ENCODE data around the gene PRDM1. TPM values are rescaled to one million over a fixed set of nuclear protein-coding genes. Genes with fewer than 3 reads are reported as not detected.

Gene PRDM1
- total and polyA plus RNA-seq, 2 donors (not counting 1 experiment from before 2014, with no cell fraction given): 6.9 to 9.6 TPM

DNA sequence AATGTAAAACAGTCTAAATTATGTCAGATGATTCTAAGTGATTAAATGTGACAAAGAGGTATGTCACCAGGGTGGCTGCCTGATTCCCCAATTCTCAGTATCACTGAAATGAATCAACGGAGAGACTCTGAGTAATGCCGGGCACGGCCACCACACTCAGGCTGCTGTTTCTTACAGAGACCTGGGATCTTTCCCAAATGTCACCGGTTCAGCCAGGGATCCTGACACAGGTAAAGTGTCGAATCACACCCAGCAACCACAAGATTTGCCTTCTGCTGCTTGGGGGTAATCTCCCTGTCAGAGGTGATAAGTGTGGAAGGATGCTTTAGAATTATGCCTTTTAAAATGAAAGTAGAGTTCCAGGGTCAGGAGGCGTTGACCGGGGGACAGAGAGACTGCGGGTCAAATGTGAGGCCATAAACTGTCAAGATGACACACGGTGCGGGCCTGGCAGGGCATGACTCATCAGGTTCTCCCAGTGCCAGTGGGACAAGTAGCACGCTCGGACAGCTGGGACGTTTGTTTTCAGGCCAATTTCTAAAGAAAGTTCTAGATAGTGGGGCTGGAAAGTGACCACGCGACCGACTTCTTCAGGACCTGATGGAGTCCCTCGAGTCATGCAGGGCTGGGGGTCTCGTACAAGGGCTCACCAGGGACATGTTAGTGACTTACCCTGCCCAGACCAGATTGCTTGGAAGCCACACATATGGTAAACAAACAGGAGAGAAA is 48.9 kb downstream of the PRDM1 start:
- Histone ChIP-seq H3K9me3 (ENCODE audit: control extremely low read depth in 1 of 3, control insufficient read depth in 2 of 3, insufficient read depth in 1 of 3, low read length in 2 of 3) (no peaks in the 10 kb centered on the region), H2AFZ (ENCODE audit: insufficient read depth, low read depth, low read length, poor library complexity, severe bottlenecking) (no peak overlapping the region), H3K4me1 (ENCODE audit: control insufficient read depth in 2 of 2, insufficient read depth in 2 of 2, low read length in 2 of 2) (no peaks in the 10 kb centered on the region), H3K27me3 (replicated peaks in 1 of 4; ENCODE audit: control extremely low read depth in 1 of 4, control insufficient read depth in 3 of 4, insufficient read depth in 4 of 4, low read length in 3 of 4) (no peaks in the 10 kb centered on the region), H4K20me1 (ENCODE audit: control insufficient read depth, insufficient read depth, low read length, poor library complexity, severe bottlenecking) (no peaks in the 10 kb centered on the region), H3K9ac (ENCODE audit: low read length) (no peak overlapping the region), H3K36me3 (replicated peaks in 1 of 2; ENCODE audit: control extremely low read depth in 1 of 2, control insufficient read depth in 1 of 2, extremely low read depth in 1 of 2, insufficient read depth in 2 of 2, low read length in 1 of 2) (no peaks in the 10 kb centered on the region), H3K4me2 (replicated peaks; ENCODE audit: low read depth, low read length, poor library complexity, severe bottlenecking) (no peak overlapping the region), H3K79me2 (ENCODE audit: control insufficient read depth, insufficient read depth, low read length) (no peaks in the 10 kb centered on the region), H3K4me3 (ENCODE audit: control extremely low read depth in 1 of 5, extremely low read depth in 1 of 5, insufficient read depth in 1 of 5, low read depth in 2 of 5, low read length in 4 of 5) (no peak overlapping the region), H3K27ac (ENCODE audit: low read length in 2 of 2) (no peak overlapping the region)
- ChIA-PET POLR2A (interaction anchor here (0.5 kb wide), 1 partner anchor 9 kb away, joined by 4 read pairs; no protein-coding TSS in a partner anchor), CTCF (no interaction called here)
- H3K9me3 Mint-ChIP-seq (ENCODE audit: insufficient read depth): no peaks in the 10 kb centered on the region
- WGBS (ENCODE audit: insufficient coverage): 97% methylated on average over 16 of the region's 18 CpGs
- H3K27ac Mint-ChIP-seq: no peak overlapping the region
- DNase-seq (no peak), ATAC-seq (ENCODE audit: low read depth) (no peak)
- peaks cover 6% of the 10 kb centered on the region for H3K4me1 Mint-ChIP-seq
- intact Hi-C loops (cut with micrococcal nuclease): no loop called here
- peaks cover 3% of the 10 kb centered on the region for H3K27me3 Mint-ChIP-seq
- H3K4me3 Mint-ChIP-seq: no peak overlapping the region
- TF ChIP-seq EZH2 (IDR thresholded peaks at IDR 0.05; ENCODE audit: borderline replicate concordance, insufficient read depth, low read depth, low read length, poor library complexity, severe bottlenecking) (no peak), CTCF (IDR thresholded peaks at IDR 0.05) (no peak)

DNA sequence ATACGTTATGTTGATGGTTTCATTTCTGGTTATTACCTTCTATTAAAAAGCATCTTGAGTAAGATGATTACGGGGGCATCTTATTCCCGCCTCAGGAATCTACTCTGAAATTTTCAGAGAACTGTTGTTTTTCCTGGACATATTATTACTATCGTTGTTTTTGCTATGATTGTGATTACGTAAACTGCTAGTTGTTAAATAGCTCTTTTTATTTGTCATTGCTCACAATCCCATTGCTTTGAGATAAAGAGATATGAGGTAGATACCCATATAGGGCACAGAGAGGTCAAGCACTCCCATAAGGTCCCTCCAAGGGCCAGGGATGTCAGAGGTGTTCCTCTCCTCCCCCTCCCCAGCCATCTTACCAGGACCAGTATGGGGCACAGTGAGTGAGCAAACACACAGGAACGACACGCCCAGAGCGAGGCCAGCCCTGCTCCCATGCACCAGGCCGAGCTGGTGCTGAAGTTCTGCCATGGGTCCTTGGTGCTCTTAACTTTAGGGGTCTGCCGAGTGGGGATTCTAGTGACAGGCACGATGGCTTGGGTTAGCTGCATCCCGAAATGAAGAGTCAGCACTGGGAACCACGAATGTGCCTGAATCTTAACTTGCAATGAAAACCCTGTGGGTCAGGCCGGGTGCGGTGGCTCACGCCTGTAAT is 49.9 kb downstream of the PRDM1 start:
- H3K4me3 ChIP-seq (ENCODE audit: control extremely low read depth in 1 of 5, extremely low read depth in 1 of 5, insufficient read depth in 1 of 5, low read depth in 2 of 5, low read length in 4 of 5): no peak overlapping the region
- H3K9me3 Mint-ChIP-seq (ENCODE audit: insufficient read depth): no peaks in the 10 kb centered on the region
- H3K79me2 ChIP-seq (ENCODE audit: control insufficient read depth, insufficient read depth, low read length): no peaks in the 10 kb centered on the region
- no peaks in the 10 kb centered on the region for H4K20me1 ChIP-seq (ENCODE audit: control insufficient read depth, insufficient read depth, low read length, poor library complexity, severe bottlenecking)
- intact Hi-C loops (cut with micrococcal nuclease): no loop called here
- H3K4me2 ChIP-seq (replicated peaks; ENCODE audit: low read depth, low read length, poor library complexity, severe bottlenecking): no peak overlapping the region
- no peak overlapping the region for H3K27ac Mint-ChIP-seq
- no peaks in the 10 kb centered on the region for H3K9me3 ChIP-seq (ENCODE audit: control extremely low read depth in 1 of 3, control insufficient read depth in 2 of 3, insufficient read depth in 1 of 3, low read length in 2 of 3)
- no peak overlapping the region for H3K27ac ChIP-seq (ENCODE audit: low read length in 2 of 2)
- TF ChIP-seq CTCF (IDR thresholded peaks at IDR 0.05) (no peak), EZH2 (IDR thresholded peaks at IDR 0.05; ENCODE audit: borderline replicate concordance, insufficient read depth, low read depth, low read length, poor library complexity, severe bottlenecking) (no peak)
- H3K27me3 Mint-ChIP-seq: peaks cover 3% of the 10 kb centered on the region
- CTCF ChIA-PET: no interaction called here
- ATAC-seq (ENCODE audit: low read depth): no peak
- 93% methylated on average over 8 of the region's 16 CpGs for WGBS (ENCODE audit: insufficient coverage)
- no peak overlapping the region for H3K4me3 Mint-ChIP-seq
- no peak for DNase-seq
- H3K36me3 ChIP-seq (replicated peaks in 1 of 2; ENCODE audit: control extremely low read depth in 1 of 2, control insufficient read depth in 1 of 2, extremely low read depth in 1 of 2, insufficient read depth in 2 of 2, low read length in 1 of 2): no peaks in the 10 kb centered on the region
- peaks cover 0 to under 1% of the 10 kb centered on the region in 2 donors for H3K4me1 ChIP-seq (ENCODE audit: control insufficient read depth in 2 of 2, insufficient read depth in 2 of 2, low read length in 2 of 2)
- no peak overlapping the region for H3K9ac ChIP-seq (ENCODE audit: low read length)
- no peak overlapping the region for H2AFZ ChIP-seq (ENCODE audit: insufficient read depth, low read depth, low read length, poor library complexity, severe bottlenecking)
- H3K27me3 ChIP-seq (replicated peaks in 1 of 4; ENCODE audit: control extremely low read depth in 1 of 4, control insufficient read depth in 3 of 4, insufficient read depth in 4 of 4, low read length in 3 of 4): no peaks in the 10 kb centered on the region
- POLR2A ChIA-PET: interaction anchor here (0.5 kb wide), 1 partner anchor 8 kb away, joined by 4 read pairs; no protein-coding TSS in a partner anchor
- peaks cover 6% of the 10 kb centered on the region for H3K4me1 Mint-ChIP-seq
